ENCODE measurements around the gene TWF2.
A peak's percentile ranks its signal among the peaks of the same experiment; 100 is the strongest.

The TWF2 gene

DNA sequence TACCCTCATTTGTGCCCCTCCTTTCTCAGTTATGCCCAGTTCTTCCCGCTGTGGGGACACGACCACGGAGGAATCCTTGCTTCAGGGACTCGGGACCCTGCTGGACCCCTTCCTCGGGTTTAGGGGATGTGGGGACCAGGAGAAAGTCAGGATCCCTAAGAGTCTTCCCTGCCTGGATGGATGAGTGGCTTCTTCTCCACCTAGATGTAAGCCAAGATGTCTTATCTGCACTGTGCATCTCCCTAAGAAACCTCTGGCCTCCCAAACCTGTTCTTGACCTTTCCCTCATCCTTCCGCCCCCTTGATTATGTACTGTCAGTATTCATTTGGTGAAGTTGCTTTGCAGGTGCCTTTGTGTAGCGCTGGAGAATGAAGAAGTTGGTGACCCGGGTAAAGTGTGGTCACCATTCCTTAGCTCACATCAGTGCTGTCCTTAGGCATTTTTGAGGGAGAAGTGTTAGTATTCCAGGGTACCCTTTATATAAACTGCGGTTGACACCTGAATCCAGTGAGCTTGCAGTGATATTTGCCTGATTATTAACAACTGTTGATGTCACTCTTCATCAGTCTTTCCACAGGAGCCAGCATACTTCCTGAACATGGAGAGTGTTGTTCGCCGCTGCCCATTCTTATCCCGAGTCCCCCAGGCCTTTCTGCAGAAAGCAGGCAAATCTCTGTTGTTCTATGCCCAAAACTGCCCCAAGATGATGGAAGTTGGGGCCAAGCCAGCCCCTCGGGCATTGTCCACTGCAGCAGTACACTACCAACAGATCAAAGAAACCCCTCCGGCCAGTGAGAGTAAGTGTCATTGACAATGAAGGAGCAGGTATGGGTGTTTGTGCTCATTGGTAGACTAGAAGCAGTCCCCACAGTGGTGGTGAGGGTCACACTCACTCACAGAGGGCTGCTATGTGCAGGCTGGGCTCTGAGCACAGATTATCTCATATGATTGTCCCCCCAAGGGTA lies 40.0 kb downstream of the TWF2 start:
- no peak for DNase-seq

DNA sequence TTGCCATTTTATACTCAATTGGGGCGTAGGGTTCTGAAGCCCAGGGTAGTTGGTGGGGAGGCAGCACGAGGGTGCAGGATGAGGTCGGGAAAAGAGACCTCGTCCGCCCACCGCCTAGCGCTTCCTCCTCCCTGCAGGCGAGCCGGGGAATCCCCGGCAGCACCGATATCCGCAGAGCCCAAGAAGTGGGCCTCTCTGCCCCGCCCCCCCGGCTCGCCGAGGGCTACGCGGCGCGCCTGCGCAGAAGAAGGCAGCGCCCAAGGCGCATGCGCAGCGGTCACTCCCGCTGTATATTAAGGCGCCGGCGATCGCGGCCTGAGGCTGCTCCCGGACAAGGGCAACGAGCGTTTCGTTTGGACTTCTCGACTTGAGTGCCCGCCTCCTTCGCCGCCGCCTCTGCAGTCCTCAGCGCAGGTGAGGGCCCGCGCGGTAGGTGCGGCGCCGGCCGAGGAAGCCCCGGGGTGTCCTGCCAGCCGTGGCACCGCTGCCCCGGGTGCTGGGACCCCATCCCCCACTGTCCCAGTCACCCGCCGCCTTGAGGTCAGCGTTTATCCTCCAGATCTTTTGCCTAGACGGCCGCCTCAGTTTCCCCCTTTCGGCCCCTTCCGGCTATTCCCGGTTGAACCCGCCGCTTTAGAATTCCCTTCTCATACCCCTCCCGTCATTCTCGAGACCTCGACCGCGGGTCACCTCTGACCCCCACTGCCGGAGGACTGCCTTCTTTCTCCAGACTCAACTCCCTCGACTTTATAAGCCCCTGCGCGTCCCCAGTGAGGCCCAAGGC lies 40.9 kb downstream of the TWF2 start, which contains the start of gene ALAS1:
Gene ALAS1 (plus strand): TSS at position 319 of the 784 bp plus-strand sequence. CDS start 1,082 bp downstream, outside the sequence.
- DNase-seq = peak; percentile 97

DNA sequence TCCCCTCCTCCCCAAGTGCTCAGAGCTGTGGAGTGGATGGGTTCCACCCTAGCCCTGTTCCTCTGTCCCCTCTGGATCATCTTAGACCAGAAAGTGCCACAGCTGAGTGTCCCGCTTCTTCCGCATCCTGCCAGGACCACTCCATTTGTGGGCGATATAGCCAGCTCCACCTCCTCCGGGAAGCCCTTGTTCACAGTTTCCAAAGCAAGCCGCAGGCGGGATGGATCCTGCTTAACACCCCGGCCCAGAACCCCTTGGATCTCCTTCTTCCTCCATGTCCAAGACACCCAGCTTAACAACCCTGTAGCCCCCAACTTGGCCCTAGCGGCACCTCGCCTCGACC lies 41.5 kb downstream of the TWF2 start:
- no peak for DNase-seq

DNA sequence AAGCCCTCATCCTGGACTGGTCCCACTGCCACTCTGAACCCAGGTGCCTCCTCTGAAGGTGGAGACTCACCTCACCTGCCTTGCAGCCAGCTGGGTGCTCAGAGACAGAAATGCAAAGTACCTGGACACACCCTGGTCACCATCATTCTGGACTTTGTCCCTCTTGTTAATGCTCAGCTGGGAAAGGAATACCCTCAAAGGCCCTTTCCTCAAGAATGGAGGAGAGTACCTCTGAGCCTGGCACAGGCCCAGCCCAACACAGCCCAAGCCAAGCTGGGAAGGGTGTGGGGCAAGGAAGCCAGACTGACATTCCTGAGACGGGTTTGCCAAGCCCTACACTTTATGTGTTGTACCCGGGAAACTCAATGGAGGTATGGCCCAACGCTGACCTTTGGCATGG lies 42.0 kb downstream of the TWF2 start:
- DNase-seq = no peak

DNA sequence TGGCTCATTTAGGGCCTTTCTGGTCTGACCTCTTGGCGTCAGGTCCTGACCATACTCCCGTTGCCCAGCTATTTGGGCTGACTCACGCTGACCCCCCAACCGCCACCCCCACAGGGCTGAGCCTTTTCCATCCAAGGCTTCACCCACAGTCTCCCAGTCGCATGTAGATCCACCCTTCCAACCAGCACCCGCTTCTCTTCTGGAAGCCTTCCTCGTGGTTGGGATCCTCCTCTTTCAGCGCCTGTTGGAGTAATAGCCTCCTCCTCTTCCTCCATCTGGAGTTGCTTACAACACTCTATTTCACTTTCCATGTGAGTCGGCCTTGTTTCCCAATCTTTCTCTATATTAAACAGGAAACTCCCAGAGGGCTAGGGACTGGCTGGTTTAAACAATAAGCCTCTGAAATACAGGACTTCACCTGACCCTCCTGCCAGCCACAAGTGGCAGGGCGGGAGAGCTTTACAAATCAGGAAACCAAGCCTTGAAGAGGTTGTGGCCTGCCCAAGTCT lies 43.1 kb downstream of the TWF2 start:
- no peak for DNase-seq

DNA sequence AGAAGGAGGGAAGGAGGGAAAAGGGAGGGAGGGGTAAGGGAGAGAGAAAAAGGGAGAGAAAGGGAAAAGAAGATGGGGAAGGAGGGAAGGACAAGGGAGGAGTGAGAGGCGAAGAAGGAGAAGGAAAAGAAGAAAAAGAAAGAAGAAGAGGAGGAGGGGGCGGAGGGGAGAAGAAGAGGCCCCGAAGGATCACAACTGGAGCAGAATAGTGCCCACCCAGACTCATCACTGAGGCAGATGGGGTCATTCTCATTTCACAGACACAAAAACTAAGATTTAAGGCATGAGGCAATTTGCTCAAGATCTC lies 43.7 kb downstream of the TWF2 start:
- no peak for DNase-seq

DNA sequence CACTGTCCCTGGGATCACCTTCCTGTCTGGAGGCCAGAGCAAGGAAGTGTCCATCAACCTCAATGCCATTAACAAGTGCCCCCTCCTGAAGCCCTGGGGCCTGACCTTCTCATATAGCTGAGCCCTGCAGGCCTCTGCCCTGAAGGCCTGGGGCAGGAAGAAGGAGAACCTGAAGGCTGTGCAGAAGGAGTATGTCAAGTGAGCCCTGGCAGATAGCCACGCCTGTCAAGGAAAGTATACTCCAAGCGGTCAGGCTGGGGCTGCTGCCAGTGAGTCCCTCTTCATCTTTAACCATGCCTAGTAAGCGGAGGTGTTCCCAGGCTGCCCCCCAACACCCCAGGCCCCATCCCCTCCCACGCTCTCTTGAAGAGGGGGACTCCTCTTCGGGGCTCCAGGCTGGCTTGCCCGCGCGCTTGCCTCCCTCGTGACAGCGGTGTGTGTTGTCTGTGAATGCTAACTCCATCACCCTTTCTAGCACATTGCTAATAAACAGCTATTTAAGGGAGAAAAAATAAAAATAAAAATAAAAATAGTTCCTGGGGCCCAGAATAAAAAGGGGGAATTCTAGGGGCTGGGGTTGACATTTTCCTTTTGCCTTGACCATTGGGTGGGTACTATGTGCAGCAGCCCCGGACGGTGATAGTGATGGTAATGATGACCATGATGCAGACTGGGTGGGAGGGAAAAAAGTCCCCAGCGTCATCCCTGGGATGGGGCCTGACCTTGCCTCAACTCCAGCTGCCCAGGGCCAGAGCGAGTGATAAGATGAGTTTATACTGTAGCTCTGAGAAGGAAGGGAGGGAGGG lies 44.3 kb downstream of the TWF2 start:
- no peak for DNase-seq

DNA sequence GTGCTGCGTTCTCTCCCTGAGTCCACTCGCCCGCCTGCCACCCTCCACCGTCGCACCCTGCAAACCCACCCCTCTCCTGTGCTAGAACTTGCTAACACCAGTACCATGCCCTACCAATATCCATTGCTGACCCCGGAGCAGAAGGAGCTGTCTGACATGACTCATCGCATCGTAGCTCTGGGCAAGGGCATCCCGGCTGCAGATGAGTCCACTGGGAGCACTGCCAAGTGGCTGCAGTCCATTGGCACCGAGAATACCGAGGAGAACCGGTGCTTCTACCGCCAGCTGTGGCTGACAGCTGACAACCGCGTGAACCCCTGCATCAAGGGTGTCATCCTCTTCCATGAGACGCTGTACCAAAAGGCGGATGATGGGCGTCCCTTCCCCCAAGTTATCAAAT lies 45.9 kb downstream of the TWF2 start:
- no peak for DNase-seq

DNA sequence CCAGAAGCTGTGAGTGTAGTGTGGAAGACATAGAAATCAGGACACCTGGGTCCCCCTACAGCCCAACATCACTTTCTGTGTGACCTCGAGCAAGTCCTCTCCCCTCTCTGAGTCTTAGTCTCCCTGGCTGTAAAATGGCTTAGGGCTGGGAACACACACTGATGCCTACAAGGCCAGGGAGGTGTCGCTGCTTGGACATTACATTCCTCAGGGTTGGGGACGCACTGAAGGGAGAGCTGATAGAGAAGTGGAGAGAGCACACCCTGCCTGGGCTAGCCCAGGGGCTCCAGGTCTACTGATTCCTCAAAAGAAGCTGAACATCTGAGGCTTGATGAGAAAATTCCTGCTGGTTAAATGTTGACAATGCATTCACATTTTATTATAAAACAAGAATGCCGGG lies 47.3 kb downstream of the TWF2 start:
- DNase-seq = no peak

DNA sequence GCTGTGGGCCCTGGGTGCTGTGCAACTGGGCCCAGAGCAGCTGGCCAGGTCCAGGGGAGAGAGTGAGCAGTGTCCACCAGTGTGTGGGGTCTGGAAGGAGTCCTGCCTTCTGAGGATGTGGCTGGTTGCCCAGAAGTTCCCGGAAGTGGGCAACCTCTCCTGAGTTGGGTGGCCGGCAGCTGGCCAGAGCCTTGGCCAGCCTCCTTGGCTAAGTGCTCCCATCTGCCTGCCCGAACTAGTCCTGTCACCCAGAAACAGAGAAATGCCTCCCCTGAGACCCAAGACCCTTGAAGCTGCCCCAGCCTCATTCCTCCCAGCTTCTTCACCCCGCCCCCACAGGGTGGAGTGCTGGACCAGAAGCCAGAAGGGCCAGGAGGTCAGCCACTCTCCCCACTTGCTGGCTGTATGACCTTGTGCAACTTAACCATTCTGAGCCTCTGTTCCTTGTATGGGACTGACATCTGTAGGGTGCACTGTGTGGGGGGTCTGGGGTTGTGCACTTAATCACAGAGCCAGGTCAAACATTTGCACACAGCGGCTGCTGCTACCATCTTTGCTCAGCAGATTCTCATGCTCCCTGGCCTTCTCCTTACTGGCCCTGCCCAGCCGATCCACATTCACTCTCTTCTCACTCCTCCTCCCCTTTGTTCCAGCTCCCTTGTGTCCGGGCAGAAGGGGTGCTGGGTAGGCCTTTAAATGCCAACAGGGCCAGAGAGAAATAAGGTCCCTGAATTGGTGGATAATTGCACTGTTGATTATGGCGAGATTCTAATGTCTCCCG lies 48.5 kb downstream of the TWF2 start:
- no peak for DNase-seq

DNA sequence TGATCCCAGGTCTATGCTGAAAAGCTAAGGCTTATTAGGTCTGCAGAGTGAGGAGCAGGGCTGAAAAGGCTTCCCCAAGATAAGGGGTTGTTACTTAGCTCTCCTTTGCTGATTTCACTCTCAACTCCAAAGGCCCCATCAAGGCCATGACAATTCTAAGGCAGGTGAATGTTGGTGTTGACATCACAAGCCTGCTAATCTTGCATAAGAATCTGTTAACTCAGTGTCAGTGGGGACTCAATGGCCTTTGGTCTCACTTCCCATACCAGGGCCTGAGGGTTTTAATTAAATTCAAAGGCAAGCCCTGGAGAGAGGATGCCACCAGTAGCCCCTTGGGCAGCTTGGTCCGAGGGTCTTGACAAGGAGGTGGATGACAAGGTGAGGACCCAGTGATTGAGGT lies 50.4 kb downstream of the TWF2 start:
- peak; percentile 53 for DNase-seq

DNA sequence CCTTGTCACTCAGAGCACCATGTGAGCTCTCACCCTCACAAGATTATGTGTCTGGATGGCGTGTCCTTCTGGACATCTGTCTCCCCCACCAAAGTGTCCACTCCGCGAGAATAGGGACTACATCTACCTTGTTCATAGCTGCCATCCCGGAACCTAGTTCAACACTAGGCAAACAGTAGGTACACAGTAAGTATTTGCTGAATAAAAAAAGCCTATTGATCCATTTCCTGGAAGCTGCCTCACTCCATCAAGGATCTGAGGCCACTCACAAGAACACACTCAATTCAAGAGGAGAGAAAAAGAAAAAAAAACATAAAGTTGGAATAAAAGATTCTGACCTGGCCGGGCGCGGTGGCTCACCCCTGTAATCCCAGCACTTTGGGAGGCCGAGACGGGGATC lies 52.2 kb downstream of the TWF2 start:
- no peak for DNase-seq

DNA sequence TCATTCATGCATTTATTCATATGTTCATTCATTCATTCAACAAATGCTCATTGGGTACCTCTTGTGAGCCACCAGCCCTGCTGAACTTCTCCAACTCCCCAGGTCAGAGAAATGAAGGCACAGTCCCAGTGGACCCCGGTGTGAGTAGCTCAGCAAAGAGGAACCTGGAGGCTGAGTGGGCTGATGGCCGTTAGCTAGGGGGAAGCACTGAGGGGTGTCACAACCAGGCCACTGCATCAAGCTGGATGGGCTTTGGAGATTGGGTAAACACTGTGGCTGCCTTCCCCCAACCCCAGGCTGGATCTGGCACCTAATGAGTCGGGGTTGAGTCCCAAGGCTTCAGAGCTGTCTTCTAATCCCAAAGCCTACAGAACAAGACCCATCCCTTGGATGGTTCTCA lies 53.1 kb downstream of the TWF2 start:
- DNase-seq = peak; percentile 74

DNA sequence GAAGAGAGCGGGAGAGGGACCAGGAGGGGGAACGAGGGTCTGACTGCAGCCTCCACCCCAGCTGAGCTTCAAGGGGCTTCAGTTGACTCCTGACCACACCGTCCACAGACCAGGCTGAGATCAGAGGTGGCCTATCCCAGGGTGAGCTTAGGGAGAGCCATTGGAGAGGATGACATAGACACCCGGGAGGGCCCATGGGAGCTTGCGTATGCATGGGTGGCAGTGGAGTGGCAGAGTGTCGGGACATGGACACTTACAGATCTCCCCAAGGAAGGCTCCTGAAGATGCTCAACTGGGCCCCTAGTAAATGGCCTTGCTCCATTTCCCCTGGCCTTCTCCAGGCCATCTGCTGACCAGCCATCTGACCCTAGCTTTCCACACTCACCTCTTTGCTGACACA lies 53.6 kb downstream of the TWF2 start:
- DNase-seq = no peak

DNA sequence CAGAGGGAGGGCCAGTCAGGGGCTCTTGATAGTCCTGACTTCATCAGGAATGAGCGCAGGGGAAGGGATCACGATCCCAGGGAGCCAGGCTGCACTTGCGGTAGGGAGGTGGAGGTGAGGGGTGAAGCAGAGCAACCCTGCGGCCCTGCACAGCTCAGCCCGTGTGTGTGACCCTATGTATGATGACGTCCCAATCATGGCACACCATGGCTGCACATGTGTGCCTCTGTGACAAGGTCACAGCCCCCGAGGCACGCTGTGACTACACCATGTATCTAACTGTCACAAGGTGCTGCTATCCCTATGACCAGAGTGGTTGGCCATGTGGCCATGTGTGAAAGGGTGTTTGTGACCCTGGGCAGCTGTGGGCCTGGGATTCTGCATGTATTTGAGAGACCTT lies 54.3 kb downstream of the TWF2 start:
- no peak for DNase-seq

DNA sequence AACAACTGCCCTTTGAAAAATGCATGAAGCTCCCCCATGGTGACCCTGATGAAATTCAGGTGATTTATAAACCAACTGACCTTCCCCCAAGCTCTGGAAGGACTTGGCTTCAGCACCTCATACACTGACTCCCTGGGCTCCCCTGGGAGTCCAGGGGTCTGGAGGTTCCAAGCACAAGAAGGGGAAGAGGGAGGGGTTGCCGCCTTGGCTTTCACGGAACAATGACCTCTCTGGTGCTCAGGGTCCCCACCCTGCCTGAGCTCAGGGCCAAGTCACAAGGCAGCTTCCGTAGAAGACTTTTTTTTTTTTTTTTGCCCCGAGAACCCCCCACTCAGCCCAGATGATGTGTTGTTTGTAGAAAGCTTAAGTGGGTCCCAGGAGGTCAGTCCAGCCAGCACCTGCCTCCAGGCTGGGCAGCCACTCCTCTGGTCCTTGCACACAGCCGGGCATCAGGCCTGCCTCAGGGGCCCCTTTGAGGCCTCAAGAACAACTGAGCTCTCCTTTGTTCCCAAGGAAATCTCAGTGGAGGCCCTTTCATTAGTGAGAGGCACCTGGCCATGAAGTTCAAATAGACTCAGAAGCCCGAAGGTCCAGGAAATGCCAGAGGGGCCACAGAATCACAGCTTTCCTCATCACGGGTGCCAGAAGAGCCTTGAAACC lies 55.0 kb downstream of the TWF2 start:
- DNase-seq = no peak

DNA sequence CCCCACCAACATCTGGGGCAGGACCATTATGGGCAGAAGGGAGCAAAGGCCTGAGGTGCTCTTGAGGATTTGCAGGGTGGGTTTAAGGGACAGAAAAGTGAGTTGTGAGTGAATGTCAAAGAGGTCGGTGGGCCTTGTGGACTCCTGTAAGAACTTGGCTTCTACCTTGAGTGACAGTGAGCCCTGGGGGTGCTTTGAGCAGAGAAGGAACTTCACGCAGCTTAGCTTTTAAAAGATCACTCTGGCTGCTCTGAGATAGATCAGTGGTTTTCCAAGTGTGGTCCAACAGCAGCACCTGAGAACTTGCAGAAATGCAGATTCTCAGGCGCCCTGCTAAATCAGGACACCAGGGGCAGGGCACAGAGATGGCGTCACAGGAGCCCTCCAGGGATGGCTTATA lies 56.3 kb downstream of the TWF2 start:
- no peak for DNase-seq

DNA sequence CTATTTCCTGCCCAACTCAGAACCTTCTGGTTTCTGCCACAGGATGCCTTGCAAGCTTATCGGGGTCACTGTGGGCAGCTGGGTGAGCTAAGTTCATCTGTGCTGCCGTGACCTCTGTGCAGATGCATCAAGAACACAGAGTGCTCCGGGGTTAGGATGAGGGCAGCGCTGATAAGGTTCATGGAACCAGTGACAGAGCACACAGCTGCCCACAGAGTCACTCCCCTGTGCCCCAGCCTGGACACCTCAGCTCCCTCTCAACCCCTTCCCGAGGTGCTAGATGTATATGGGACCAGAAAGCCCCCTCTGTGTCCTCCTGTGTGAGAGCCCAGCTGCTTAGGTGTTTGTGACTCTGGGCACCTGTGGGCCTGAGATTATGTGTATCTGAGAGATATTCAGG lies 56.8 kb downstream of the TWF2 start:
- DNase-seq = peak; percentile 89

DNA sequence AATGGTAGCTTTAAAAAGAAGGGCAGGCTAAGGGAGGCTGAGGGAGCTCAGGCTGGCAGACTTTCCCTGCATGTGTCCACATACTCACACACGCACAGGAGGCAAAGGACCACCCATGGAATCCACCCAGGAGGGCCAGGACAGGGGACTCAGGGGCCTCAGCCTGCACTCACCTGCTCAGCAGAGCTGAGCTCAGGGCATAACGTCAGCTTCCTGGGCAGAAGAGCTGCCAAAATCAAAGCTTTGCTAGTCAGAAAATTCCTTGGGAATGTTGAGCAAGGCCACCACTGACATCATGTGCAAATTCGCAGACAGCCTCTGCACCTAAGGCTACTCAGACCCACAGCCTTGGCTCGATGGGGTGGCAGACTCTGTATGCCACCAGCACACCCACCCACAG lies 57.4 kb downstream of the TWF2 start:
- no peak for DNase-seq

All from hematopoietic multipotent progenitor cell treated with erythropoietin and hydrocortisone succinate and interleukin-3 and kit ligand, for 6 days (in vitro differentiated cells).